ENCODE measurements around the gene PRG2.

The PRG2 gene

DNA sequence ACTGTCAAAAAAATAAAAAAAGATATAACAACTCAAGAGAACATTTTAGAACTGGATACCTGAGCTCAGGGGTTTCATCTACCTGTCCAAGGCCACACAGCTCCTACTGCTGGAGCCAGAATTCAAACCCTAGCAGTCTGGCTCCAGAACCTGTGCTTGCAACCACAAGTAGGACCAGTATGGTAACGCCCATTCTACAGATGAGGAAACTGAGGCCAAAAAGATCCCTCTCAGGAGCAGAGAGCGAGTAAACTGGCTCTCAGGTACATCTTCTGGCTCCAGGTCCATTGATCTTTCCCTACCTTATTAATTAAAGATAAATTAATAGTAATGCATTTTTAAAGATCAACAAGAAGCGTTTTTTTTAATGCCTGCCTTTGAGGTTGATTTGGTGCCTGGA, 33.1 kb downstream of the PRG2 start:
- Histone ChIP-seq H3K4me3 (ENCODE audit: low read depth, low read length) (no peak overlapping the region), H3K36me3 (ENCODE audit: control insufficient read depth, insufficient read depth, low read length) (no peaks in the 10 kb centered on the region), H3K9ac (no peak overlapping the region), H3K9me3 (ENCODE audit: control insufficient read depth, low read length) (no peaks in the 10 kb centered on the region), H3K79me2 (no peaks in the 10 kb centered on the region), H2AFZ (no peak overlapping the region), H3K27me3 (ENCODE audit: control insufficient read depth, insufficient read depth, low read length) (no peaks in the 10 kb centered on the region), H3K4me1 (no peaks in the 10 kb centered on the region), H3K4me2 (ENCODE audit: low read length) (no peak overlapping the region), H3K27ac (no peak overlapping the region)
- TF ChIP-seq, protein P1, sequence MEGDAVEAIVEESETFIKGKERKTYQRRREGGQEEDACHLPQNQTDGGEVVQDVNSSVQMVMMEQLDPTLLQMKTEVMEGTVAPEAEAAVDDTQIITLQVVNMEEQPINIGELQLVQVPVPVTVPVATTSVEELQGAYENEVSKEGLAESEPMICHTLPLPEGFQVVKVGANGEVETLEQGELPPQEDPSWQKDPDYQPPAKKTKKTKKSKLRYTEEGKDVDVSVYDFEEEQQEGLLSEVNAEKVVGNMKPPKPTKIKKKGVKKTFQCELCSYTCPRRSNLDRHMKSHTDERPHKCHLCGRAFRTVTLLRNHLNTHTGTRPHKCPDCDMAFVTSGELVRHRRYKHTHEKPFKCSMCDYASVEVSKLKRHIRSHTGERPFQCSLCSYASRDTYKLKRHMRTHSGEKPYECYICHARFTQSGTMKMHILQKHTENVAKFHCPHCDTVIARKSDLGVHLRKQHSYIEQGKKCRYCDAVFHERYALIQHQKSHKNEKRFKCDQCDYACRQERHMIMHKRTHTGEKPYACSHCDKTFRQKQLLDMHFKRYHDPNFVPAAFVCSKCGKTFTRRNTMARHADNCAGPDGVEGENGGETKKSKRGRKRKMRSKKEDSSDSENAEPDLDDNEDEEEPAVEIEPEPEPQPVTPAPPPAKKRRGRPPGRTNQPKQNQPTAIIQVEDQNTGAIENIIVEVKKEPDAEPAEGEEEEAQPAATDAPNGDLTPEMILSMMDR (IDR thresholded peaks at IDR 0.05): no peak

GRCh38 chr11:57356268-57356667, 34.2 kb downstream of the PRG2 start:
- no peak overlapping the region for H3K9ac ChIP-seq
- no peaks in the 10 kb centered on the region for H3K36me3 ChIP-seq (ENCODE audit: control insufficient read depth, insufficient read depth, low read length)
- H3K27ac ChIP-seq: no peak overlapping the region

GRCh38 chr11:57354699-57355098, 35.8 kb downstream of the PRG2 start:
- TF ChIP-seq, protein P1 (IDR thresholded peaks at IDR 0.05): no peak
- H3K27ac ChIP-seq: no peak overlapping the region

More at GRCh38 chr11:57356268-57356667, 34.2 kb downstream of the PRG2 start:
- Histone ChIP-seq H3K9me3 (ENCODE audit: control insufficient read depth, low read length) (no peaks in the 10 kb centered on the region), H3K4me2 (ENCODE audit: low read length) (no peak overlapping the region), H3K27me3 (ENCODE audit: control insufficient read depth, insufficient read depth, low read length) (no peaks in the 10 kb centered on the region), H2AFZ (no peak overlapping the region), H3K4me1 (no peaks in the 10 kb centered on the region), H3K79me2 (no peaks in the 10 kb centered on the region), H3K4me3 (ENCODE audit: low read depth, low read length) (no peak overlapping the region)
- TF ChIP-seq, protein P1 (IDR thresholded peaks at IDR 0.05): no peak

GRCh38 chr11:57353852-57354251, 36.6 kb downstream of the PRG2 start:
- H3K4me3 ChIP-seq (ENCODE audit: low read depth, low read length): no peak overlapping the region
- H3K9ac ChIP-seq: no peak overlapping the region
- TF ChIP-seq, protein P1 (IDR thresholded peaks at IDR 0.05): no peak
- H2AFZ ChIP-seq: no peak overlapping the region
- no peaks in the 10 kb centered on the region for H3K36me3 ChIP-seq (ENCODE audit: control insufficient read depth, insufficient read depth, low read length)
- no peaks in the 10 kb centered on the region for H3K4me1 ChIP-seq
- no peaks in the 10 kb centered on the region for H3K27me3 ChIP-seq (ENCODE audit: control insufficient read depth, insufficient read depth, low read length)
- no peak overlapping the region for H3K27ac ChIP-seq
- H3K9me3 ChIP-seq (ENCODE audit: control insufficient read depth, low read length): no peaks in the 10 kb centered on the region
- H3K4me2 ChIP-seq (ENCODE audit: low read length): no peak overlapping the region
- no peaks in the 10 kb centered on the region for H3K79me2 ChIP-seq

More at GRCh38 chr11:57354699-57355098, 35.8 kb downstream of the PRG2 start:
- H3K4me3 ChIP-seq (ENCODE audit: low read depth, low read length): no peak overlapping the region
- H3K9me3 ChIP-seq (ENCODE audit: control insufficient read depth, low read length): no peaks in the 10 kb centered on the region
- no peak overlapping the region for H3K4me2 ChIP-seq (ENCODE audit: low read length)
- no peaks in the 10 kb centered on the region for H3K79me2 ChIP-seq
- H3K9ac ChIP-seq: no peak overlapping the region
- no peak overlapping the region for H2AFZ ChIP-seq
- H3K4me1 ChIP-seq: no peaks in the 10 kb centered on the region
- H3K27me3 ChIP-seq (ENCODE audit: control insufficient read depth, insufficient read depth, low read length): no peaks in the 10 kb centered on the region
- H3K36me3 ChIP-seq (ENCODE audit: control insufficient read depth, insufficient read depth, low read length): no peaks in the 10 kb centered on the region

GRCh38 chr11:57353446-57353845, 37.0 kb downstream of the PRG2 start:
- TF ChIP-seq, protein P1 (IDR thresholded peaks at IDR 0.05): no peak
- no peaks in the 10 kb centered on the region for H3K4me1 ChIP-seq
- no peak overlapping the region for H3K4me2 ChIP-seq (ENCODE audit: low read length)
- no peak overlapping the region for H3K27ac ChIP-seq
- H3K4me3 ChIP-seq (ENCODE audit: low read depth, low read length): no peak overlapping the region
- no peaks in the 10 kb centered on the region for H3K79me2 ChIP-seq
- no peaks in the 10 kb centered on the region for H3K36me3 ChIP-seq (ENCODE audit: control insufficient read depth, insufficient read depth, low read length)
- no peaks in the 10 kb centered on the region for H3K27me3 ChIP-seq (ENCODE audit: control insufficient read depth, insufficient read depth, low read length)
- H3K9me3 ChIP-seq (ENCODE audit: control insufficient read depth, low read length): no peaks in the 10 kb centered on the region
- H3K9ac ChIP-seq: no peak overlapping the region
- no peak overlapping the region for H2AFZ ChIP-seq

Measured in parathyroid adenoma (tissue), 2 donors.